Nasal cavity respiratory epithelium epithelial cell of viscerocranial mucosa (primary cell): ENCODE data around the gene RNF20. TPM values are rescaled to one million over a fixed set of nuclear protein-coding genes. Genes with fewer than 3 reads are reported as not detected.

Experiments
- total RNA-seq: library from RNA; depleted of rRNA; stranded (reverse); fragments of >200 nt; gene quantifications from 2 replicates; pipeline ENCODE4 v1.2.3, GENCODE V29; 2014

RNF20 gene
- 54.0 and 57.8 TPM in 2 replicates for total RNA-seq

GRCh38 chr9:101533334-101534204, at the start of gene RNF20:
RNF20 (plus strand) TSS chr9:101533853; CDS start chr9:101535424, 1,571 bp downstream.

GRCh38 chr9:101594796-101595195, 61.1 kb downstream of the RNF20 start, which contains the start of gene PPP3R2:
PPP3R2 (minus strand) TSS chr9:101594969; CDS start chr9:101594921, 48 bp downstream.

Other genes starting within 250 kb of the RNF20 start
- under 0.01 and 0.07 TPM in 2 replicates for gene BAAT, start 148.8 kb upstream of the RNF20 start, total RNA-seq
- gene MRPL50, start 135.2 kb upstream of the RNF20 start, total RNA-seq: 16.7 and 17.2 TPM in 2 replicates
- gene ZNF189, start 135.0 kb upstream of the RNF20 start, total RNA-seq: 11.3 and 21.6 TPM in 2 replicates
- gene ALDOB, start 98.1 kb upstream of the RNF20 start, total RNA-seq: not detected in 2 replicates
- gene PPP3R2, start 61.1 kb downstream of the RNF20 start, total RNA-seq: not detected in 2 replicates
- gene GRIN3A, start 204.8 kb downstream of the RNF20 start, total RNA-seq: not detected in 2 replicates